Ascending aorta (tissue), 2 donors: Measurements from ENCODE around the gene ERMARD. TPM values are rescaled to one million over a fixed set of nuclear protein-coding genes. Genes with fewer than 3 reads are reported as not detected.
A peak's percentile ranks its signal among the peaks of the same experiment; 100 is the strongest.

Experiments used
- DNase-seq, 2 donors: peaks; one replicate each; pipeline ENCODE4 v3.0.0-alpha.2; 2019; ENCODE audit warnings: low spot score in 2 of 2
- H3K27ac ChIP-seq, 2 donors: fragments of 200-600 bp; sonication (generic); one replicate each; pipeline ENCODE4 v1.5.1; 2016 to 2017; ENCODE audit warnings: mild to moderate bottlenecking in 1 of 2
- H3K27me3 ChIP-seq: fragments of 200-600 bp; sonication (generic); one replicate; pipeline ENCODE4 v1.5.1; 2017
- H3K36me3 ChIP-seq, 2 donors: fragments of 200-600 bp; sonication (generic); one replicate each; pipeline ENCODE4 v1.5.1; 2016
- H3K4me1 ChIP-seq, 2 donors: fragments of 200-600 bp; sonication (generic); one replicate each; pipeline ENCODE4 v1.5.1; 2016 to 2017; ENCODE audit warnings: mild to moderate bottlenecking in 1 of 2
- H3K4me3 ChIP-seq, 2 donors: fragments of 200-600 bp; sonication (generic); one replicate each; pipeline ENCODE4 v1.5.1; 2016 to 2017; ENCODE audit warnings: mild to moderate bottlenecking in 1 of 2
- H3K9me3 ChIP-seq, 2 donors: fragments of 200-600 bp; sonication (generic); one replicate each; pipeline ENCODE4 v1.5.1; 2016
- CTCF ChIP-seq, 3 experiments: fragments of 200-600 bp in 2 of 3; fragments of 450-650 bp in 1 of 3; sonication (generic) in 2 of 3; IDR thresholded peaks; one replicate each; pipeline ENCODE4 v1.5.1; 2016 to 2019; ENCODE audit warnings: antibody characterized with exemption in 3 of 3, mild to moderate bottlenecking in 1 of 3, moderate library complexity in 1 of 3
- intact Hi-C: fragments of 100-400 bp; cut with DNase I; formaldehyde crosslinking; loops from one replicate; pipeline ENCODE4 v1.15.1; 2023
- total RNA-seq: library from RNA; depleted of rRNA; stranded (reverse); fragments of >200 nt; gene quantifications from one replicate; pipeline ENCODE4 v1.1.0, GENCODE V29; 2016

The ERMARD gene
- total RNA-seq, 1 donor from 2014 or later = 4.0 TPM

GRCh38 chr6:169803816-169804340 is 52.5 kb downstream of the ERMARD start:
- H3K4me3 ChIP-seq = no peak overlapping the region
- no peak overlapping the region for H3K27ac ChIP-seq
- H3K4me1 ChIP-seq = no peaks in the 10 kb centered on the region
- H3K9me3 ChIP-seq = no peaks in the 10 kb centered on the region
- intact Hi-C loops = no loop called here
- H3K27me3 ChIP-seq = no peaks in the 10 kb centered on the region
- no peaks in the 10 kb centered on the region for H3K36me3 ChIP-seq
- DNase-seq = peak in 1 of 2 donors; percentile 37
- no peak for TF ChIP-seq CTCF (IDR thresholded peaks at IDR 0.05)

GRCh38 chr6:169804427-169804826 is 53.0 kb downstream of the ERMARD start:
- TF ChIP-seq CTCF (IDR thresholded peaks at IDR 0.05) = no peak
- no peaks in the 10 kb centered on the region for H3K9me3 ChIP-seq
- no peaks in the 10 kb centered on the region for H3K4me1 ChIP-seq
- H3K36me3 ChIP-seq = no peaks in the 10 kb centered on the region
- no peak for DNase-seq
- intact Hi-C loops = no loop called here
- H3K4me3 ChIP-seq = no peak overlapping the region
- H3K27ac ChIP-seq = no peak overlapping the region
- H3K27me3 ChIP-seq = no peaks in the 10 kb centered on the region

GRCh38 chr6:169805242-169805838 is 53.9 kb downstream of the ERMARD start:
- intact Hi-C loops = no loop called here

GRCh38 chr6:169806701-169807100 is 55.3 kb downstream of the ERMARD start:
- peak in 1 of 2 donors; percentile 41 for DNase-seq
- TF ChIP-seq CTCF (IDR thresholded peaks at IDR 0.05) = no peak
- Histone ChIP-seq H3K27ac (no peak overlapping the region), H3K27me3 (no peaks in the 10 kb centered on the region), H3K36me3 (no peaks in the 10 kb centered on the region), H3K9me3 (no peaks in the 10 kb centered on the region), H3K4me3 (no peak overlapping the region), H3K4me1 (no peaks in the 10 kb centered on the region)
- intact Hi-C loops = no loop called here

More at GRCh38 chr6:169805242-169805838, 53.9 kb downstream of the ERMARD start:
- H3K4me3 ChIP-seq = no peak overlapping the region
- no peak overlapping the region for H3K27ac ChIP-seq
- no peaks in the 10 kb centered on the region for H3K9me3 ChIP-seq
- peak in 1 of 2 donors; percentile 19 for DNase-seq
- no peaks in the 10 kb centered on the region for H3K4me1 ChIP-seq
- no peaks in the 10 kb centered on the region for H3K27me3 ChIP-seq
- no peaks in the 10 kb centered on the region for H3K36me3 ChIP-seq
- TF ChIP-seq CTCF (IDR thresholded peaks at IDR 0.05) = no peak

- no peaks in the 10 kb centered on the region for H3K36me3 ChIP-seq
- H3K27me3 ChIP-seq = no peaks in the 10 kb centered on the region
- H3K9me3 ChIP-seq = no peaks in the 10 kb centered on the region
- no peak for DNase-seq
- intact Hi-C loops = no loop called here
- no peak overlapping the region for H3K4me3 ChIP-seq
- H3K4me1 ChIP-seq = no peaks in the 10 kb centered on the region
- H3K27ac ChIP-seq = no peak overlapping the region
- TF ChIP-seq CTCF (IDR thresholded peaks at IDR 0.05) = no peak
Observed at GRCh38 chr6:169807229-169807628, 55.8 kb downstream of the ERMARD start.
